ENCODE measurements around the gene NOXO1. TPM values are rescaled to one million over a fixed set of nuclear protein-coding genes. Genes with fewer than 3 reads are reported as not detected.

NOXO1 gene
- total RNA-seq, 6 donors from 2014 or later = 2.1 to 5.4 (median 5.0) TPM; not detected in 1

- no peak for TF ChIP-seq POLR2AphosphoS5 (IDR thresholded peaks at IDR 0.05)
- no peak for TF ChIP-seq CTCF (IDR thresholded peaks at IDR 0.05)
Measured at GRCh38 chr16:1975432-1976215, 5.6 kb downstream of the NOXO1 start.

GRCh38 chr16:1974157-1975070, 6.9 kb downstream of the NOXO1 start:
- TF ChIP-seq POLR2A (IDR thresholded peaks at IDR 0.05) (no peak), CTCF (IDR thresholded peaks at IDR 0.05) (no peak), POLR2AphosphoS5 (IDR thresholded peaks at IDR 0.05) (no peak), EP300 (IDR thresholded peaks at IDR 0.05) (no peak)
- H3K9me3 ChIP-seq = no peaks in the 10 kb centered on the region
- peaks cover 14 to 52% (median 47%) of the 10 kb centered on the region in 4 donors for H3K36me3 ChIP-seq
- H3K27me3 ChIP-seq = peaks cover 0 to 5% (median 2%) of the 10 kb centered on the region in 4 donors
- H3K4me1 ChIP-seq = peaks cover 18 to 46% (median 25%) of the 10 kb centered on the region in 4 donors
- no peak overlapping the region for H3K27ac ChIP-seq
- no peak overlapping the region for H3K4me3 ChIP-seq
- 96 to 97% methylated on average over 21 to 41 of the region's 42 CpGs for WGBS, 2 donors
- ATAC-seq (ENCODE audit: low FRiP score in 2 of 2) (no peak), DNase-seq (peak in 1 of 2 donors; percentile 79)

More at GRCh38 chr16:1975432-1976215, 5.6 kb downstream of the NOXO1 start:
- no peak overlapping the region for H3K27ac ChIP-seq
- H3K27me3 ChIP-seq = peaks cover 0 to 17% (median 10%) of the 10 kb centered on the region in 4 donors
- DNase-seq = peak in 1 of 2 donors; percentile 83
- 87 to 96% methylated on average over 20 to 31 of the region's 33 CpGs for WGBS, 2 donors
- no peak for ATAC-seq (ENCODE audit: low FRiP score in 2 of 2)
- peaks cover 14 to 52% (median 47%) of the 10 kb centered on the region in 4 donors for H3K36me3 ChIP-seq
- H3K4me3 ChIP-seq = no peak overlapping the region
- peaks cover 18 to 56% (median 30%) of the 10 kb centered on the region in 4 donors for H3K4me1 ChIP-seq
- H3K9me3 ChIP-seq = no peaks in the 10 kb centered on the region

- DNase-seq (peak in 1 of 2 donors; percentile 78), ATAC-seq (ENCODE audit: low FRiP score in 2 of 2) (no peak)
- TF ChIP-seq POLR2A (IDR thresholded peaks at IDR 0.05) (no peak), EP300 (IDR thresholded peaks at IDR 0.05) (no peak), CTCF (IDR thresholded peaks at IDR 0.05) (no peak), POLR2AphosphoS5 (IDR thresholded peaks at IDR 0.05) (no peak)
- no peak overlapping the region for H3K4me3 ChIP-seq
- WGBS, 2 donors = 89 to 93% methylated on average over 12 to 16 of the region's 16 CpGs
- peaks cover 18 to 38% (median 24%) of the 10 kb centered on the region in 4 donors for H3K4me1 ChIP-seq
- no peaks in the 10 kb centered on the region for H3K9me3 ChIP-seq
- peaks cover 14 to 47% (median 45%) of the 10 kb centered on the region in 4 donors for H3K36me3 ChIP-seq
- no peaks in the 10 kb centered on the region for H3K27me3 ChIP-seq
- no peak overlapping the region for H3K27ac ChIP-seq
Measured at GRCh38 chr16:1973461-1974156, 7.7 kb downstream of the NOXO1 start.

GRCh38 chr16:1972490-1972877, 8.8 kb downstream of the NOXO1 start:
- peaks cover 18 to 33% (median 24%) of the 10 kb centered on the region in 4 donors for H3K4me1 ChIP-seq
- H3K4me3 ChIP-seq = peak overlapping the region; percentile 84 to 100 (median 98)
- TF ChIP-seq POLR2AphosphoS5 (IDR thresholded peaks at IDR 0.05) (no peak), POLR2A (IDR thresholded peaks at IDR 0.05) (no peak), CTCF (IDR thresholded peaks at IDR 0.05) (no peak), EP300 (IDR thresholded peaks at IDR 0.05) (no peak)
- DNase-seq (peak in 1 of 2 donors; percentile 77), ATAC-seq (ENCODE audit: low FRiP score in 2 of 2) (peak in 1 of 2 donors; percentile 1)
- no peaks in the 10 kb centered on the region for H3K9me3 ChIP-seq
- WGBS, 2 donors = 5 to 6% methylated on average over 16 to 20 of the region's 22 CpGs
- no peaks in the 10 kb centered on the region for H3K27me3 ChIP-seq
- peaks cover 11 to 36% (median 34%) of the 10 kb centered on the region in 4 donors for H3K36me3 ChIP-seq
- peak overlapping the region in 3 of 4 donors; percentile 88 to 92 (median 89) for H3K27ac ChIP-seq

Measured in upper lobe of left lung (tissue), 6 donors.